T-helper 17 cell (primary cell): ENCODE results near the gene LGALS3BP. TPM values are rescaled to one million over a fixed set of nuclear protein-coding genes. Genes with fewer than 3 reads are reported as not detected.

Experiments used
- ATAC-seq: fragments of 150-1000 bp; cut with Tn5 transposase; 2 replicates; pipeline ENCODE4 v1.10.0; 2021; ENCODE audit warnings: mild to moderate bottlenecking, moderate library complexity
- DNase-seq, 3 donors: peaks; one replicate each; pipeline versions ENCODE4 v3.0.0 to v3.0.0-alpha.2; 2020 to 2021
- H3K9me3 ChIP-seq: one replicate; pipeline ENCODE4 v1.7.0; 2013; ENCODE audit warnings: low read length, mild to moderate bottlenecking; ENCODE audit not compliant: control insufficient read depth, poor library complexity, severe bottlenecking
- H3K27ac Mint-ChIP-seq: one replicate; pipeline ENCODE4 v1.8.0; 2022; ENCODE audit warnings: mild to moderate bottlenecking, moderate library complexity, mixed read lengths
- H3K27me3 Mint-ChIP-seq: one replicate; pipeline ENCODE4 v1.8.0; 2022; ENCODE audit warnings: mixed read lengths
- H3K36me3 Mint-ChIP-seq: one replicate; pipeline ENCODE4 v1.8.0; 2022; ENCODE audit warnings: low read depth, mixed read lengths
- H3K4me1 Mint-ChIP-seq: one replicate; pipeline ENCODE4 v1.8.0; 2022; ENCODE audit warnings: mild to moderate bottlenecking, mixed read lengths
- H3K4me3 Mint-ChIP-seq: one replicate; pipeline ENCODE4 v1.8.0; 2022; ENCODE audit warnings: mild to moderate bottlenecking, moderate library complexity, mixed read lengths
- total RNA-seq, 4 donors: library from RNA in 2 of 4; stranded (reverse) in 2 of 4; gene quantifications; one replicate each; pipeline ENCODE4 v1.2.3 and lab custom pipeline; 2022 to 2026

LGALS3BP gene, protein sequence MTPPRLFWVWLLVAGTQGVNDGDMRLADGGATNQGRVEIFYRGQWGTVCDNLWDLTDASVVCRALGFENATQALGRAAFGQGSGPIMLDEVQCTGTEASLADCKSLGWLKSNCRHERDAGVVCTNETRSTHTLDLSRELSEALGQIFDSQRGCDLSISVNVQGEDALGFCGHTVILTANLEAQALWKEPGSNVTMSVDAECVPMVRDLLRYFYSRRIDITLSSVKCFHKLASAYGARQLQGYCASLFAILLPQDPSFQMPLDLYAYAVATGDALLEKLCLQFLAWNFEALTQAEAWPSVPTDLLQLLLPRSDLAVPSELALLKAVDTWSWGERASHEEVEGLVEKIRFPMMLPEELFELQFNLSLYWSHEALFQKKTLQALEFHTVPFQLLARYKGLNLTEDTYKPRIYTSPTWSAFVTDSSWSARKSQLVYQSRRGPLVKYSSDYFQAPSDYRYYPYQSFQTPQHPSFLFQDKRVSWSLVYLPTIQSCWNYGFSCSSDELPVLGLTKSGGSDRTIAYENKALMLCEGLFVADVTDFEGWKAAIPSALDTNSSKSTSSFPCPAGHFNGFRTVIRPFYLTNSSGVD
- total RNA-seq (10 to 100 TPM; 31.7 to 45.2 TPM), total RNA-seq (lab: John Stamatoyannopoulos, UW) (14.5 to 24.7 reads per million in 2 donors)

DNA sequence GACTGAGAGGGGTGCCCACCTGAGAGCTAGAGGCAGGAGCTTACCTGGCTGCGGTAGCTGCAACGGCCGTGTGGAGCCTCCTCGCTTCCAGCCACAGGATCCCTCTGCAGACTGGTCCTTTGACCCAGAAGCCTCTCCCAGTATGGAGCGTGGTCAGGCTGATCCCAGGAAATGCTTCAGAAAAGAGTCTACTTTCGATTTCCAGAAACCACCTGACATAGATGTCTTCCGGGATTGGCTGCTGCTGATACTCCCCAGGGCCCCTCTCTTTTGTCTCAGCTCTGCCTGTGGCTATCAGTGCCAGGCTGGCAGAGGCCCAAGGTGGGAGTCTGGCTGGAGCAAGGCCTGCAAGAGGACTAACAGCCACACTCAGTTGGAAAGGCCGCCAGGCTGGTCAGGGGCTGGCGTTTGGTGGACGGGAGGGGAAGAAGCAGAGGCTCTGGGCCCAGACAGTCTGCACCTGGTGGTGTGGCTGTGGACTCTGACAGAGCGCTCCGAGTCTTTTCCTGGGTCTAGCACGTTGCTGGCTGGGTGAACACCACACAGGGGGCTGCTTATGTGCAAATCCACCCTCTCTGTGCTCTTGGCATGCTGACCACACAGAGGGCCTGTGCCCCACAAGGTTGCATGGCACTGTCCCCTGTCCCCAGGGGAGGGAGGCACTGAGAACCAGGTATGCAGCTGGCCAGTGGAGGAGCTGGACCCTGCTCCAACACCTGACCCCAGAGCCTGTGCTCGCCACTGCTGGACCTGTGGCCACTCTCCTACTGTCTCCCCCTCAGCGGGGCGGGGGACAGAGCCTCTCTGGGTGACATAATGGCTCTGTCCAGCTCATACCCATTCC is at the start of gene LGALS3BP:
TSS of gene LGALS3BP (minus strand) at position 144 of the 844 bp plus-strand sequence. CDS start 2,732 bp downstream, outside the sequence.
- H3K27ac Mint-ChIP-seq, result peak within 1 kb of the TSS; percentile 84
- H3K9me3 ChIP-seq, result no peaks in the 10 kb centered on the region
- no peaks in the 10 kb centered on the region for H3K27me3 Mint-ChIP-seq
- ATAC-seq (peak; percentile 81), DNase-seq (no peak)
- H3K4me1 Mint-ChIP-seq, result peaks cover 7% of the 10 kb centered on the region
- H3K4me3 Mint-ChIP-seq, result peak within 1 kb of the TSS; percentile 83
- H3K36me3 Mint-ChIP-seq, result no peaks in the 10 kb centered on the region

- peaks cover 6% of the 10 kb centered on the region for H3K36me3 Mint-ChIP-seq
- no peak overlapping the region for H3K4me3 Mint-ChIP-seq
- peaks cover 10% of the 10 kb centered on the region for H3K4me1 Mint-ChIP-seq
- H3K9me3 ChIP-seq, result no peaks in the 10 kb centered on the region
- H3K27me3 Mint-ChIP-seq, result peaks cover 53% of the 10 kb centered on the region
- DNase-seq (no peak), ATAC-seq (no peak)
- no peak overlapping the region for H3K27ac Mint-ChIP-seq
Measured at GRCh38 chr17:79028496-79029326, 49.0 kb upstream of the LGALS3BP start.

DNA sequence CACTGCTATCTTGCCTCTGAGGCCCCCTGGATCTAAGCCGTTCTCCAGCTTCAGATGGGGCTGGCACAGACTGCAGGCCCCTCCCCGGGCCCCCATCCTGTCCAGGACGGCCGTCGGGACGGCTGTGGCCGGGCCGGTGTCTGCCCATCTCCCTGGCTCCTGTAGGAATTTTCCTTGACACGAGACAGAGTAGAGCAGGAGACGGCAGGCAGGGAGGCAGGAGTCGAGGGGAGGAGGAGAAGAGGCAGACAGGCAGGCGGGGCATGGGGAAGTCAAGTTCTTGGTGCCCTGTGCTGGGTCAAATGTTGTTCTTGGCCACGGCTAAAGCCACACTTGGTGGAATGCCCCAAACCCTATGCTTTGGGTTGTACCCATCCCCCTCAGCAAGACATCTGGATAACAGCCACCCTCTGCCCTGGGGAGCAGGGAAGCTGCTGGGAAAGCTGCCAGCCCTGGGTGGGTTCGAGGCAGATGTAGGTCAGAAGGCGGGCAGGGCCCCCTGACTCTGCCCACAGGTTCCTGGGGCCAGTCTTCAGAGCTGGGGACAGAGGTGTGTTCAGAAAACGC is 48.3 kb upstream of the LGALS3BP start:
- DNase-seq (no peak), ATAC-seq (no peak)
- no peaks in the 10 kb centered on the region for H3K9me3 ChIP-seq
- Mint-ChIP-seq H3K36me3 (peaks cover 6% of the 10 kb centered on the region), H3K27me3 (peaks cover 53% of the 10 kb centered on the region), H3K4me3 (no peak overlapping the region), H3K27ac (peak overlapping the region; percentile 51), H3K4me1 (peaks cover 10% of the 10 kb centered on the region)

GRCh38 chr17:79027274-79027924 is 47.7 kb upstream of the LGALS3BP start:
- peaks cover 10% of the 10 kb centered on the region for H3K4me1 Mint-ChIP-seq
- ATAC-seq (no peak), DNase-seq (no peak)
- H3K27me3 Mint-ChIP-seq, result peaks cover 51% of the 10 kb centered on the region
- no peaks in the 10 kb centered on the region for H3K9me3 ChIP-seq
- H3K36me3 Mint-ChIP-seq, result peaks cover 6% of the 10 kb centered on the region
- no peak overlapping the region for H3K4me3 Mint-ChIP-seq
- H3K27ac Mint-ChIP-seq, result peak overlapping the region; percentile 51

DNA sequence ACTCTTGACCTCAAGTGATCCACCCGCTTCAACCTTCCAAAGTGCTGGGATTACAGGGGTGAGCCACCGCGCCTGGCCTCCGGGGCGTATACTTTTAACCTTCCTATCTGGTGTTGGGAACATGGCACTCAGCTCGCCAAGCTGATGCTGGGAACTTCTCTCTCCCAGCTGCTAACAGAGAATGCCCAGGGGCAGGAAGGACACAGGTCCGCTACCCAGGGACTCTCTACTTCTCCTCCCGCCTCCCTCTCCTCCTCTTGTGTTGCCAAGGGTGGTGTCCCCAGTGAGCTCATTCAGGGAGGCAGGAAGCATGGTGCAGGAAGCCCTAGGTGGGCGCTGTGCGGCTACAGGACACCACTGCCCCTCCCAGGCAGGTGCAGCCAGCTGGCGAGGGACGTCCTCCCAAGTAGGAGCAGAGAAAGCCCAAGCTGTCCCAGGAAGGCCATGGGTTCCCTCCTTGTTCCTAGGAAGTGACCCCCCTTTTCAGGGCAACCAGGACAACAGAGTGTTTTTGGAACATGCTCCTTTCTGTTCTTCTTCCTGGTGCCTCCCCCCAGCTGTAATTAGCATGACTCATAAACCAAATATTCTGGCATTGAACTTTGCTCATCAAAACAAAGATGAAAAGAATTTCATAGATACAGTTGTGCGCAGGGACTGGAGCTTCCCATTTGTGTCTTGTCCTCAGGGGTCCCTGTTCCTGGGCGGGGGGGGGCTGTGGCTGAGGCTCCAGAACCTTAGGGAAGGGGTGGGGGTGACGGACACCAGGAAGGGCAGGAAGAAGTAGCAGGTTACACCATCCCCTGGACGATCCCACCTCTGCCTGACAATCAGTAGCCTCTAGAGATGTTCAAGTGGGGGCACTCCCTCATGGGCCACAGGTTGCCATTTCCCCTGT is 46.9 kb upstream of the LGALS3BP start:
- Mint-ChIP-seq H3K36me3 (peaks cover 4% of the 10 kb centered on the region), H3K27ac (no peak overlapping the region), H3K27me3 (peaks cover 43% of the 10 kb centered on the region), H3K4me3 (peak overlapping the region; percentile 41), H3K4me1 (peaks cover 8% of the 10 kb centered on the region)
- DNase-seq (no peak), ATAC-seq (no peak)
- no peaks in the 10 kb centered on the region for H3K9me3 ChIP-seq

GRCh38 chr17:79024901-79025737 is 45.4 kb upstream of the LGALS3BP start:
- Mint-ChIP-seq H3K27ac (no peak overlapping the region), H3K27me3 (peaks cover 32% of the 10 kb centered on the region), H3K4me1 (peaks cover 7% of the 10 kb centered on the region), H3K4me3 (peak overlapping the region; percentile 92), H3K36me3 (peaks cover 3% of the 10 kb centered on the region)
- H3K9me3 ChIP-seq, result no peaks in the 10 kb centered on the region
- DNase-seq, result no peak
- no peak for ATAC-seq

DNA sequence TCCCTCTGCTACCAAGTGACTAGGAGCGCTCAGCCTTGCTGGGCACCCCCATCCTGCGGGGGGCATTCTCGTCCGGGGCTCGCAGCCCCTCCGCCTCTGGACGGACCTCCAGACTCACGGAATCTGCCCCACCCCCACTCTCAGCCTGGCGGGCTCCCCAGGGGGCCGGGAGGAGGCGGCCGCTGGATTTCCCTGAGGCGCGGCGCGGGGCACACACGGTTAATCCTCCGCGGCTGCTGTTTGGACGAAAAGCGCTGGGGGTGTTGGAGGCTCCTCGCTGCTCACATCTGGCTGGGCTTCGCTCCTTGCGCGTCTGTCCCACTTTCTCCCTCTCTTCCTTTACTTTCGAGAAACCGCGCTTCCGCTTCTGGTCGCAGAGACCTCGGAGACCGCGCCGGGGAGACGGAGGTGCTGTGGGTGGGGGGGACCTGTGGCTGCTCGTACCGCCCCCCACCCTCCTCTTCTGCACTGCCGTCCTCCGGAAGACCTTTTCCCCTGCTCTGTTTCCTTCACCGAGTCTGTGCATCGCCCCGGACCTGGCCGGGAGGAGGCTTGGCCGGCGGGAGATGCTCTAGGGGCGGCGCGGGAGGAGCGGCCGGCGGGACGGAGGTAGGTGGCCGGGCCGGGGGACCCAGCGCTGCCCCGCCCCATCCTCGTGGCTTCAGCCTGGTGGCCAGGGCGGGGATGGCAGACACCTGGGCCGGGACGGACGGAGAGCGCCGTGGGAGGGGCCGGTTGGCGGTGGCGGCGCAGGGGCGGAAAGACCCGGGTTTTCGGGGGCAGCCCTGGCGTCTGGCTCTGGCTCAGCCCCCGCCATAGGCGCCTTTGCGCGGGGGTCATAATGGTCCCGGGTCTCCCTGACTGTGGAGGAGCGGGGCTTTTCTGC is 44.4 kb upstream of the LGALS3BP start, which contains the start of gene C1QTNF1:
TSS of gene C1QTNF1 (plus strand) at position 284 of the 886 bp plus-strand sequence. CDS start 19,800 bp downstream, outside the sequence.
- H3K36me3 Mint-ChIP-seq, result peaks cover 3% of the 10 kb centered on the region
- peaks cover 7% of the 10 kb centered on the region for H3K4me1 Mint-ChIP-seq
- H3K9me3 ChIP-seq, result no peaks in the 10 kb centered on the region
- peak in 2 of 3 donors; percentile 16 to 28 for DNase-seq
- peak within 1 kb of the TSS; percentile 92 for H3K4me3 Mint-ChIP-seq
- H3K27ac Mint-ChIP-seq, result no peak within 1 kb of the TSS
- peaks cover 26% of the 10 kb centered on the region for H3K27me3 Mint-ChIP-seq
- peak; percentile 80 for ATAC-seq

- Mint-ChIP-seq H3K27ac (no peak overlapping the region), H3K4me1 (peaks cover 7% of the 10 kb centered on the region)
Measured at GRCh38 chr17:79023180-79023705, 43.5 kb upstream of the LGALS3BP start.

DNA sequence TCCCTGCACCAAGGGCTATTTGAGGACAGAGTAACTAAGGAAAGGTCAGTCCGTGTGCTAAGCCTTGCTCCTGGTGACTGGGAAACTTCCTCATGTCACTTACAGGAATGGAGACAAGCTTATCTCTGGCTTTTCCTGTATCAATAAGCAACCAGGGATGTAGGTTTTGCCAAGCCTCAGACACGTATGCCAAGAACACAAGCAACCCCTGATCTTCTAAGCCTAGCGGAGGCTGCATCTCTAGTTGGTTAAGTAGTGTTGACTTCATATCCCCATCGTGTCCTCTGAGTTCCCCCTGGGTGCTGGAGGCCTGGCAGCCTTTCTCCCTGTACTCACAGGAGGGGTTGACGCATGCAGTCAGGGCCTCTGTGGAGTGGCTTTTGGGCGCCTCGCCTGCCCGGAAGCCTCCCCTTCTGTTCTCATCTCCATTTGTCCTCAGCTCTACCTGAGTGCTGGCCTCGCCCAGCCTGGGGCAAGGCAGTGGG is 42.8 kb upstream of the LGALS3BP start:
- H3K27ac Mint-ChIP-seq, result no peak overlapping the region
- peaks cover 23% of the 10 kb centered on the region for H3K27me3 Mint-ChIP-seq
- H3K36me3 Mint-ChIP-seq, result peaks cover 3% of the 10 kb centered on the region
- peaks cover 7% of the 10 kb centered on the region for H3K4me1 Mint-ChIP-seq
- peak overlapping the region; percentile 92 for H3K4me3 Mint-ChIP-seq
- ATAC-seq, result no peak
- H3K9me3 ChIP-seq, result no peaks in the 10 kb centered on the region
- no peak for DNase-seq

More at GRCh38 chr17:79023180-79023705, 43.5 kb upstream of the LGALS3BP start:
- Mint-ChIP-seq H3K27me3 (peaks cover 29% of the 10 kb centered on the region), H3K36me3 (peaks cover 3% of the 10 kb centered on the region), H3K4me3 (peak overlapping the region; percentile 92)
- ATAC-seq, result no peak
- DNase-seq, result no peak
- H3K9me3 ChIP-seq, result no peaks in the 10 kb centered on the region
